ENCODE data around the gene SSUH2. TPM values are rescaled to one million over a fixed set of nuclear protein-coding genes. Genes with fewer than 3 reads are reported as not detected.
A peak's percentile ranks its signal among the peaks of the same experiment; 100 is the strongest.
"Not testable (repeated sequence)": the region's sequence is repeated elsewhere in the genome, so short reads cannot be mapped to it uniquely, and the experiment has no call there.

The SSUH2 gene
- total and polyA plus RNA-seq, 2 of the 13 experiments (the other 11 are each of a cell fraction or from before 2014, with no cell fraction given): 38.1 to 136 TPM

GRCh38 chr3:8581373-8581772, 63.2 kb downstream of the SSUH2 start (continued):
- TF ChIP-seq PBX3 (CRISPR knock-in tag; IDR thresholded peaks at IDR 0.05; ENCODE audit: borderline replicate concordance) (no peak), ZNF546 (CRISPR knock-in tag; conservative IDR thresholded peaks at IDR 0.05) (no peak), ZNF337 (CRISPR knock-in tag; IDR thresholded peaks at IDR 0.05; ENCODE audit: borderline replicate concordance, low read depth) (no peak), NONO (IDR thresholded peaks at IDR 0.05) (no peak), NONO (CRISPR knock-in tag; conservative IDR thresholded peaks at IDR 0.05) (no peak)

- intact Hi-C loops (cut with micrococcal nuclease; ENCODE audit: unreplicated experiment); H4K20me1 ChIP-seq (ENCODE audit: insufficient read depth, low read length); H3K4me1 ChIP-seq (ENCODE audit: insufficient read depth, low read length); H3K27me3 ChIP-seq (ENCODE audit: control insufficient read depth in 1 of 2, insufficient read depth in 2 of 2, low read length in 2 of 2); H3K4me3 ChIP-seq (replicated peaks in 1 of 3; ENCODE audit: insufficient read depth in 1 of 3, low read depth in 2 of 3, low read length in 3 of 3); H3K9ac ChIP-seq (ENCODE audit: insufficient read depth, low read depth, low read length); H3K27ac ChIP-seq (ENCODE audit: extremely low read length, insufficient read depth, low read length); H3K4me2 ChIP-seq (ENCODE audit: low read depth, low read length); POLR2A ChIA-PET; BruUV-seq (replicated peaks); CTCF ChIA-PET (ENCODE audit: low intra/inter-chr PET ratio, low total read pairs); H3K36me3 ChIP-seq (replicated peaks in 1 of 2; ENCODE audit: control insufficient read depth in 1 of 2, insufficient read depth in 2 of 2, low read length in 2 of 2); DNase-seq (ENCODE audit: low spot score); in situ Hi-C loops (cut with HindIII; ENCODE audit: extremely low pct_ligation_motif_present, low pct_unique_long_range_greater_than_20kb); FAIRE-seq; ATAC-seq; H3K79me2 ChIP-seq (ENCODE audit: insufficient read depth, low read length); H3K9me3 ChIP-seq (ENCODE audit: low read length); H2AFZ ChIP-seq (ENCODE audit: low read length); TF ChIP-seq ATF7 (CRISPR knock-in tag; IDR thresholded peaks at IDR 0.05): not testable (repeated sequence)
- WGBS (ENCODE audit: low lambda C conversion rate): 34% methylated on average over 5 of the region's 5 CpGs
- TF ChIP-seq CEBPG (CRISPR knock-in tag; IDR thresholded peaks at IDR 0.05) (peak; percentile 34; the same call in 1 of the 2 replicates), ATF7 (IDR thresholded peaks at IDR 0.05) (0 out of 2 replicates have a peak, but pooled peaks have one; percentile 8)
These were observed 64.2 kb downstream of the SSUH2 start for GRCh38 chr3:8580434-8580833.

All from HepG2 (cell line).